GM21515 (cell line): ENCODE data around the gene ZNF101.

Experiments used
- ATAC-seq: cut with Tn5 transposase; IDR thresholded peaks from one replicate; pipeline ENCODE4 v1.9.1; 2021; ENCODE audit not compliant: unreplicated experiment

Gene ZNF101

GRCh38 chr19:19668230-19669012 is at the start of gene ZNF101:
Gene ZNF101, plus strand, starts transcription at chr19:19668839. Its CDS starts 125 bp downstream, at chr19:19668964.
- peak; percentile 65 for ATAC-seq

GRCh38 chr19:19619181-19619848 is 49.3 kb upstream of the ZNF101 start:
- no peak for ATAC-seq

GRCh38 chr19:19619849-19620210 is 48.8 kb upstream of the ZNF101 start:
- ATAC-seq = no peak

GRCh38 chr19:19623383-19623782 is 45.3 kb upstream of the ZNF101 start:
- no peak for ATAC-seq

- ATAC-seq = no peak
These were observed 44.5 kb upstream of the ZNF101 start for GRCh38 chr19:19624032-19624570.

- ATAC-seq = no peak
These were observed 41.8 kb upstream of the ZNF101 start for GRCh38 chr19:19626516-19627472.

- peak; percentile 49 for ATAC-seq
These were observed 40.8 kb upstream of the ZNF101 start, which contains the start of gene LPAR2 for GRCh38 chr19:19627621-19628500. Gene LPAR2, minus strand, starts transcription at chr19:19628220. Its CDS starts 945 bp downstream, at chr19:19627275.

- ATAC-seq = no peak
These were observed 40.0 kb upstream of the ZNF101 start for GRCh38 chr19:19628501-19629134.

- no peak for ATAC-seq
These were observed 38.6 kb upstream of the ZNF101 start for GRCh38 chr19:19630062-19630414.

- no peak for ATAC-seq
These were observed 38.2 kb upstream of the ZNF101 start for GRCh38 chr19:19630426-19630825.

GRCh38 chr19:19631346-19631745 is 37.3 kb upstream of the ZNF101 start:
- ATAC-seq = no peak

- ATAC-seq = no peak
These were observed 36.0 kb upstream of the ZNF101 start for GRCh38 chr19:19632661-19633060.

GRCh38 chr19:19633711-19634515 is 34.7 kb upstream of the ZNF101 start:
- no peak for ATAC-seq

GRCh38 chr19:19634516-19635312 is 33.9 kb upstream of the ZNF101 start:
- no peak for ATAC-seq

- ATAC-seq = no peak
These were observed 33.3 kb upstream of the ZNF101 start for GRCh38 chr19:19635313-19635702.

GRCh38 chr19:19636573-19637185 is 32.0 kb upstream of the ZNF101 start:
- ATAC-seq = no peak

GRCh38 chr19:19637186-19637522 is 31.5 kb upstream of the ZNF101 start:
- no peak for ATAC-seq
